GM21717 (cell line): ENCODE measurements around the gene TMEM235.
"Not testable (repeated sequence)": the region's sequence is repeated elsewhere in the genome, so short reads cannot be mapped to it uniquely, and the experiment has no call there.

Source experiments
- ATAC-seq: cut with Tn5 transposase; IDR thresholded peaks from one replicate; pipeline ENCODE4 v1.9.1; 2021; ENCODE audit warnings: mild to moderate bottlenecking, moderate library complexity; ENCODE audit not compliant: unreplicated experiment

The TMEM235 gene

GRCh38 chr17:78237401-78238012 is 6.1 kb downstream of the TMEM235 start:
- ATAC-seq, result no peak

- ATAC-seq, result no peak
Observed at GRCh38 chr17:78238823-78239488, 7.5 kb downstream of the TMEM235 start.

GRCh38 chr17:78239489-78239931 is 8.1 kb downstream of the TMEM235 start:
- no peak for ATAC-seq

GRCh38 chr17:78240012-78240655 is 8.7 kb downstream of the TMEM235 start:
- no peak for ATAC-seq

- ATAC-seq, result no peak
Observed at GRCh38 chr17:78240839-78241238, 9.4 kb downstream of the TMEM235 start.

GRCh38 chr17:78241277-78242023 is 10.0 kb downstream of the TMEM235 start:
- ATAC-seq, result no peak

- no peak for ATAC-seq
Observed at GRCh38 chr17:78242024-78242742, 10.8 kb downstream of the TMEM235 start.

- no peak for ATAC-seq
Observed at GRCh38 chr17:78247304-78247703, 15.9 kb downstream of the TMEM235 start.

GRCh38 chr17:78248051-78248914 is 16.9 kb downstream of the TMEM235 start:
- no peak for ATAC-seq

- ATAC-seq, result no peak
Observed at GRCh38 chr17:78249074-78249817, 17.8 kb downstream of the TMEM235 start.

GRCh38 chr17:78249818-78250806 is 18.7 kb downstream of the TMEM235 start:
- ATAC-seq, result no peak

- peak; percentile 41 for ATAC-seq
Observed at GRCh38 chr17:78250891-78251772, 19.7 kb downstream of the TMEM235 start.

- no peak for ATAC-seq
Observed at GRCh38 chr17:78251773-78252103, 20.3 kb downstream of the TMEM235 start.

GRCh38 chr17:78252111-78252634 is 20.7 kb downstream of the TMEM235 start:
- no peak for ATAC-seq

GRCh38 chr17:78252701-78253635 is 21.5 kb downstream of the TMEM235 start:
- no peak for ATAC-seq

GRCh38 chr17:78253636-78253945 is 22.2 kb downstream of the TMEM235 start:
- not testable (repeated sequence) for ATAC-seq
